ENCODE results near the gene ZNF366. TPM values are rescaled to one million over a fixed set of nuclear protein-coding genes. Genes with fewer than 3 reads are reported as not detected.

The ZNF366 gene
- total and polyA plus RNA-seq, 3 donors from 2014 or later: 0.96 to 2.2 (median 1.4) TPM

- Histone ChIP-seq H3K27me3 (no peaks in the 10 kb centered on the region), H3K9me3 (no peaks in the 10 kb centered on the region), H3K4me1 (no peaks in the 10 kb centered on the region), H3K27ac (no peak overlapping the region), H3K36me3 (ENCODE audit: low read depth, missing control alignments) (no peaks in the 10 kb centered on the region), H3K4me3 (peak overlapping the region in 1 of 2 donors; percentile 20)
- no peak for DNase-seq
- TF ChIP-seq POLR2A (IDR thresholded peaks at IDR 0.05): no peak
- TF ChIP-seq, protein P1, sequence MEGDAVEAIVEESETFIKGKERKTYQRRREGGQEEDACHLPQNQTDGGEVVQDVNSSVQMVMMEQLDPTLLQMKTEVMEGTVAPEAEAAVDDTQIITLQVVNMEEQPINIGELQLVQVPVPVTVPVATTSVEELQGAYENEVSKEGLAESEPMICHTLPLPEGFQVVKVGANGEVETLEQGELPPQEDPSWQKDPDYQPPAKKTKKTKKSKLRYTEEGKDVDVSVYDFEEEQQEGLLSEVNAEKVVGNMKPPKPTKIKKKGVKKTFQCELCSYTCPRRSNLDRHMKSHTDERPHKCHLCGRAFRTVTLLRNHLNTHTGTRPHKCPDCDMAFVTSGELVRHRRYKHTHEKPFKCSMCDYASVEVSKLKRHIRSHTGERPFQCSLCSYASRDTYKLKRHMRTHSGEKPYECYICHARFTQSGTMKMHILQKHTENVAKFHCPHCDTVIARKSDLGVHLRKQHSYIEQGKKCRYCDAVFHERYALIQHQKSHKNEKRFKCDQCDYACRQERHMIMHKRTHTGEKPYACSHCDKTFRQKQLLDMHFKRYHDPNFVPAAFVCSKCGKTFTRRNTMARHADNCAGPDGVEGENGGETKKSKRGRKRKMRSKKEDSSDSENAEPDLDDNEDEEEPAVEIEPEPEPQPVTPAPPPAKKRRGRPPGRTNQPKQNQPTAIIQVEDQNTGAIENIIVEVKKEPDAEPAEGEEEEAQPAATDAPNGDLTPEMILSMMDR (IDR thresholded peaks at IDR 0.05): no peak
- 52 to 76% methylated on average over 4 to 48 of the region's 48 CpGs for WGBS, 2 donors
- intact Hi-C loops (cut with DNase I; ENCODE audit: low total_unique reads): no loop called here
Measured at GRCh38 chr5:72417333-72418062, 89.7 kb downstream of the ZNF366 start.

GRCh38 chr5:72415616-72416325 lies 91.4 kb downstream of the ZNF366 start:
- H3K36me3 ChIP-seq (ENCODE audit: low read depth, missing control alignments): no peaks in the 10 kb centered on the region
- no peaks in the 10 kb centered on the region for H3K4me1 ChIP-seq
- no peak overlapping the region for H3K27ac ChIP-seq
- TF ChIP-seq POLR2A (IDR thresholded peaks at IDR 0.05): no peak
- TF ChIP-seq, protein P1 (IDR thresholded peaks at IDR 0.05): no peak
- no peaks in the 10 kb centered on the region for H3K9me3 ChIP-seq
- DNase-seq: no peak
- H3K27me3 ChIP-seq: no peaks in the 10 kb centered on the region
- intact Hi-C loops (cut with DNase I; ENCODE audit: low total_unique reads): no loop called here
- WGBS, 2 donors: 77 to 88% methylated on average over 5 of the region's 5 CpGs
- no peak overlapping the region for H3K4me3 ChIP-seq

- no peak for TF ChIP-seq POLR2A (IDR thresholded peaks at IDR 0.05)
- TF ChIP-seq, protein P1 (IDR thresholded peaks at IDR 0.05): no peak
- H3K36me3 ChIP-seq (ENCODE audit: low read depth, missing control alignments): no peaks in the 10 kb centered on the region
- DNase-seq: no peak
- H3K4me3 ChIP-seq: no peak overlapping the region
- no peak overlapping the region for H3K27ac ChIP-seq
- 80 to 94% methylated on average over 4 of the region's 4 CpGs for WGBS, 2 donors
- H3K27me3 ChIP-seq: no peaks in the 10 kb centered on the region
- no peaks in the 10 kb centered on the region for H3K9me3 ChIP-seq
- intact Hi-C loops (cut with DNase I; ENCODE audit: low total_unique reads): no loop called here
- H3K4me1 ChIP-seq: no peaks in the 10 kb centered on the region
Measured at GRCh38 chr5:72412283-72413055, 94.7 kb downstream of the ZNF366 start.

DNA sequence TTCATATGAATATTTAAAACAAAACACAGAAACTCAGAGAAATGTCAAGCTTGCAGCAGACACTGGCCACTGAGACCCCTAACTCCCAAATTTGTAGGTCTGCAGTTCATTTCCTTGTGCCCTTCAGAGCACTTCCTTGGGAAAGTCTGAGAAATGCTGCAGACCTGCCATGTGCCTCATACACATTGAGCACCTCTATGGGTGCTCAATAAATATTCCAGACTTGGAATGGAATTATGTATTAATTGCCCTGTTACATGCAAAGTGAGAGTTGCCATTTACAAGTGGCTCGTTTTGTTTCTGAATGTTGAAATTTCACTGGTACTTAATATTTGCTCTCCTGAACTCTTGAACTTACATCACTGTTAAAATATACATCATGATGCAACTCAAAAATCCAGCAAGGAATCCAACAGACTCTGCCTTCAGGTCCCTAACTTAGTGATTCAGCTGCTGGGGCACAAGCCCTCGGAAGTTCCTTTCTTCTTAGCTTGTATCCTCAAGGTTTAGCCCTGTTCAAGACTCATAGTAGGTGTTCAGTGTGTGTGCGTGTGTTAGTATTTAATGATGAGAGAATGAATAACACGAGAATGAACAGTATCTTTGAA lies 96.4 kb downstream of the ZNF366 start:
- Histone ChIP-seq H3K36me3 (ENCODE audit: low read depth, missing control alignments) (no peaks in the 10 kb centered on the region), H3K4me3 (no peak overlapping the region), H3K27ac (no peak overlapping the region), H3K27me3 (no peaks in the 10 kb centered on the region), H3K9me3 (no peaks in the 10 kb centered on the region), H3K4me1 (no peaks in the 10 kb centered on the region)
- DNase-seq: no peak
- intact Hi-C loops (cut with DNase I; ENCODE audit: low total_unique reads): no loop called here
- TF ChIP-seq POLR2A (IDR thresholded peaks at IDR 0.05): no peak
- TF ChIP-seq, protein P1 (IDR thresholded peaks at IDR 0.05): no peak
- WGBS, 2 donors: 87 to 93% methylated on average over 4 of the region's 4 CpGs

All from testis (tissue), 3 donors.